Cardiac muscle cell (in vitro differentiated cells and primary cell): ENCODE results near the gene HINFP. TPM values are rescaled to one million over a fixed set of nuclear protein-coding genes. Genes with fewer than 3 reads are reported as not detected.

ENCODE experiments used
- DNase-seq, 2 donors: peaks; one replicate each; pipeline versions ENCODE4 v3.0.0 to v3.0.0-alpha.2; 2010 to 2017; ENCODE audit warnings: low read depth in 1 of 2, low spot score in 1 of 2
- H3K27ac ChIP-seq: fragments of 200-600 bp; sonication (generic); 2 replicates; pipeline ENCODE4 v1.5.1; 2016
- H3K27me3 ChIP-seq: fragments of 200-600 bp; sonication (generic); 2 replicates; pipeline ENCODE4 v1.6.0; 2016; ENCODE audit warnings: control low read depth
- H3K36me3 ChIP-seq: fragments of 200-600 bp; sonication (generic); 2 replicates; pipeline ENCODE4 v1.5.1; 2016; ENCODE audit warnings: control low read depth
- H3K4me1 ChIP-seq: fragments of 200-600 bp; sonication (generic); 2 replicates; pipeline ENCODE4 v1.8.1; 2017; ENCODE audit warnings: low read depth, mild to moderate bottlenecking, mixed run types
- H3K4me3 ChIP-seq: fragments of 200-600 bp; sonication (generic); 2 replicates; pipeline ENCODE4 v1.5.1; 2016; ENCODE audit warnings: mild to moderate bottlenecking
- H3K9me3 ChIP-seq: fragments of 200-600 bp; sonication (generic); 2 replicates; pipeline ENCODE4 v1.5.1; 2017; ENCODE audit warnings: low read depth, mild to moderate bottlenecking, control low read depth
- polyA plus RNA-seq: library from polyadenylated mRNA; unstranded; fragments of >200 nt; fragmentation: Nextera tagmentation; extraction: Ambion mirVana; gene quantifications from 2 replicates; pipeline ENCODE4 v1.2.1, GENCODE V29; 2016
- total RNA-seq: library from RNA; depleted of rRNA; stranded (reverse); fragments of >200 nt; gene quantifications from 2 replicates; pipeline ENCODE4 v1.2.3, GENCODE V29; 2016
- TF ChIP-seq, protein P1 (sequence below): IDR thresholded peaks from 2 replicates; pipeline ENCODE4 v1.5.1; 2012; ENCODE audit warnings: low read depth, mild to moderate bottlenecking, low read length

The HINFP gene
- total and polyA plus RNA-seq, 2 experiments from 2014 or later: 28.2 to 33.2 TPM

DNA sequence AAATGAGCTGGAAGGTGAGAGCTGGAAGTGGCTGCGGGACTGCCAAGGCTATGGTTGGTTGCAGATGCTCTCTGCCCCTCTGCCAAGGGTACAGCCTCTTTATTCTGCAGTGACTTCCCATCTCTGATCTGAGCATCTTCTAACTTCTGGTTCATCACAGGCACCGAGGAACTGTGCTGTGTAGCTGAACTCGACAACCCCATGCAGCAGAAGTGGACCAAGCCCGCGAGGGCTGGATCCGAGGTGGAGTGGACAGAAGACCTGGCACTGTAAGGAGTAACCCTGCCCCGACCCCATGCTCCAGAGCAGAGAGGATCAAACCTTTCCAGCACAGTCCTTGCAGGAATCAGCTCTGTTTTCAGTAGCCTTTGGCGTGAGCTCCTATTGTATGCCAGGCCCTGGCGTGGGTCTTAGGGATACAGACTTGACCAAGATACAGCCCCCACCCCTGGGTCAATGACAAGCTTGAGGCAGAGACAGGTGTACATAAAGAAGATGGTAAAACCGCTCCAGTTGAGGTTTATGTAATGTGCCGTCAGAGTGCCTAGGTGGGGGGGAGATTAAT, 9.9 kb upstream of the HINFP start:
- H3K4me1 ChIP-seq: peaks cover 2% of the 10 kb centered on the region
- no peak for DNase-seq
- H3K4me3 ChIP-seq: no peak overlapping the region
- no peak overlapping the region for H3K27ac ChIP-seq
- H3K9me3 ChIP-seq: no peaks in the 10 kb centered on the region
- H3K27me3 ChIP-seq: no peaks in the 10 kb centered on the region
- H3K36me3 ChIP-seq: peaks cover 3% of the 10 kb centered on the region
- TF ChIP-seq, protein P1, sequence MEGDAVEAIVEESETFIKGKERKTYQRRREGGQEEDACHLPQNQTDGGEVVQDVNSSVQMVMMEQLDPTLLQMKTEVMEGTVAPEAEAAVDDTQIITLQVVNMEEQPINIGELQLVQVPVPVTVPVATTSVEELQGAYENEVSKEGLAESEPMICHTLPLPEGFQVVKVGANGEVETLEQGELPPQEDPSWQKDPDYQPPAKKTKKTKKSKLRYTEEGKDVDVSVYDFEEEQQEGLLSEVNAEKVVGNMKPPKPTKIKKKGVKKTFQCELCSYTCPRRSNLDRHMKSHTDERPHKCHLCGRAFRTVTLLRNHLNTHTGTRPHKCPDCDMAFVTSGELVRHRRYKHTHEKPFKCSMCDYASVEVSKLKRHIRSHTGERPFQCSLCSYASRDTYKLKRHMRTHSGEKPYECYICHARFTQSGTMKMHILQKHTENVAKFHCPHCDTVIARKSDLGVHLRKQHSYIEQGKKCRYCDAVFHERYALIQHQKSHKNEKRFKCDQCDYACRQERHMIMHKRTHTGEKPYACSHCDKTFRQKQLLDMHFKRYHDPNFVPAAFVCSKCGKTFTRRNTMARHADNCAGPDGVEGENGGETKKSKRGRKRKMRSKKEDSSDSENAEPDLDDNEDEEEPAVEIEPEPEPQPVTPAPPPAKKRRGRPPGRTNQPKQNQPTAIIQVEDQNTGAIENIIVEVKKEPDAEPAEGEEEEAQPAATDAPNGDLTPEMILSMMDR: no peak

DNA sequence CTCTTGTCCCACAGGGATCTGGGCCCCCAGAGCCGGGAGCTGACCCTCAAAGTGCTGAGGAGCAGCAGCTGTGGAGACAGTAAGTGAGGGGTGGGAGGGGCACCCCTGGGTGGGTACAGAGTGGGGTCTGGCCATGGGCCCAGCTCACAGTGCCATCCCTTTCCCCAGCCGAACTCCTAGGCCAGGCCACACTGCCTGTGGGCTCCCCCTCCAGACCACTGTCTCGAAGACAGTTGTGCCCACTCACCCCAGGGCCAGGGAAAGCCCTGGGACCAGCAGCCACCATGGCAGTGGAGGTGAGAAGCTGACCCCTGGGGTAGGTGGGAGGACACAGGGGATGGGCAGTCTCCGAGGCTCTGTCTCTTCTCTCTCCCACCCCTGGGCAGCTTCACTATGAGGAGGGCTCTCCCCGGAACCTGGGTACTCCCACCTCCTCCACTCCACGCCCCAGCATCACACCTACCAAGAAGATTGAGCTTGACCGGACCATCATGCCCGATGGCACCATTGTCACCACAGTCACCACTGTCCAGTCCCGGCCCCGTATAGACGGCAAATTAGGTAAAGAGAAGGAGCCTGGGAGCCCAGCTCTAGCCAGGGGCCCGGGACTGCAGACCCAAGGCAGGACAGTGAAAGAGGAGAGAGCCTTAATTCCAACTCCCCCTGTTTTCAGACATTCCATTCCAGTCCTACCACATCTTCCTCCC, 8.9 kb upstream of the HINFP start:
- H3K4me1 ChIP-seq: no peaks in the 10 kb centered on the region
- H3K27ac ChIP-seq: no peak overlapping the region
- no peaks in the 10 kb centered on the region for H3K27me3 ChIP-seq
- H3K36me3 ChIP-seq: peaks cover 3% of the 10 kb centered on the region
- H3K4me3 ChIP-seq: no peak overlapping the region
- TF ChIP-seq, protein P1: no peak
- H3K9me3 ChIP-seq: no peaks in the 10 kb centered on the region
- DNase-seq: no peak

DNA sequence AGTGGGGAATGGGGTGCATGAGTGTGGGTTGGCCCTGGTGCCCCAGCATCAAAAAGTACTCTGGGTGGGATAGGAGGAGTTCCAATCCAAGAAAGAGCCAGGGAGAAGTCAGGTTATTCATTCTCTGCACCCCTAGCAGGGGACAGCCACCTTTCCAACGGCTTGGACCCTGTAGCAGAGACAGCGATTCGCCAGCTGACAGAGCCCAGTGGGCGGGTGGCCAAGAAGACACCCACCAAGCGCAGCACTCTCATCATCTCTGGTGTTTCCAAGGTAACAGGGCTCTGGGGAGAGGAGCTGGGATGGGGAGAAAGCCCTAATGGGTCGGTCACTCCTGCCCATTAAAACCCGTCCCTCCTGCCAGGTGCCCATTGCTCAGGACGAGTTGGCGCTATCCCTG, 7.7 kb upstream of the HINFP start:
- Histone ChIP-seq H3K9me3 (no peaks in the 10 kb centered on the region), H3K4me1 (no peaks in the 10 kb centered on the region), H3K4me3 (no peak overlapping the region), H3K36me3 (peaks cover 3% of the 10 kb centered on the region), H3K27ac (no peak overlapping the region), H3K27me3 (no peaks in the 10 kb centered on the region)
- DNase-seq: no peak
- TF ChIP-seq, protein P1: no peak

DNA sequence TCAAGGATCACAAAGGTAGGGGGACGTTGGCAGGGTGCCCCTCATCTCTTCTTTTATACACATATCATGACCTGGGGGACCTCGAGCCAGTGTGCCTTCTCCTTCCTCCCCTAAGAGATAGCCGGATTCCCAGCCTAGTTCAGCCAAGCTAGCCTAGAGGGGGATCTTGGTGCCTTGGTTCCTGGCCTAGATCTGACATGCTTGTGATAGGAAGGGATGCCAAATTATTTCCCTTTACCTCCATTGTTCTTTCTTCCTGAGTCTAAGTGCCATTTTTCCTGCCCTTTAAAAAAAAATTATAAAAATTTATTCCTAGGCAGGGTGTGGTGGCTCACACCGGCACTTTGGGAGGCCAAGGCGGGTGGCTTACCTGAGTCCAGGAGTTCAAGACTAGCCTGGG, 7.0 kb upstream of the HINFP start:
- DNase-seq: no peak
- Histone ChIP-seq H3K27me3 (no peaks in the 10 kb centered on the region), H3K9me3 (no peaks in the 10 kb centered on the region), H3K4me1 (no peaks in the 10 kb centered on the region), H3K4me3 (no peak overlapping the region), H3K27ac (no peak overlapping the region), H3K36me3 (peaks cover 3% of the 10 kb centered on the region)
- TF ChIP-seq, protein P1: no peak

DNA sequence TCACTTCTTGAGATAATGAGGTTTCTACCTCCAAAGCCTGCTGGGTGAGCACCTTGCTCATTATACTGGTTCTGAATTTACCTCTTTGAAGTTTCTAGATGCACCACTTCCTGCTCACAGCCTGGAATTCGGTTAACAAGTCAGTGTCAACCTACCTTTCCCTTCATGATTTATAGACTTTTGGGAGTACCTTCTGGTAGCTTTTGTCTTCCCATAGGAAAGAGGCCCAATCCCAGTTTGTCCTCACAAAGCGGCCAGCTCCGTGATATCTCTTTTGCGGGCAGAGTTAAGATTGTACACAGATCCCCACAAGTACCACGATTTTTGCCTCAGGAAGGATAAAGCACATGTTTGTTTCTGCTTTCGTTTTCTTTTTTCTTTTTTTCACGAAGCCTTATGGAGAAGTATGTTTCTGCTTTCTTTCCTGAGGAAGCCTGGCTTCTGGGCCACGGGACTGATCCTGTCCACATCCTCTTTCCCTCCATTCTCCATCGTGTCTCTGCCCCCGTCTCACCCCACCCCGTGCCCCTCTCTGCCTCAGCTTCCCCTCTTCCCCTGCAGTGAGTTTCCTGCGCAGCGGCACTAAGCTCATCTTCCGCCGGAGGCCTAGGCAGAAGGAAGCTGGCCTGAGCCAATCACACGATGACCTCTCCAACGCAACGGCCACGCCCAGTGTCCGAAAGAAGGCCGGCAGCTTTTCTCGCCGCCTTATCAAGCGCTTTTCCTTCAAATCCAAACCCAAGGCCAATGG, 5.7 kb upstream of the HINFP start:
- TF ChIP-seq, protein P1: no peak
- H3K9me3 ChIP-seq: no peaks in the 10 kb centered on the region
- peaks cover 3% of the 10 kb centered on the region for H3K36me3 ChIP-seq
- H3K27ac ChIP-seq: no peak overlapping the region
- peaks cover 4% of the 10 kb centered on the region for H3K4me1 ChIP-seq
- H3K4me3 ChIP-seq: no peak overlapping the region
- no peak for DNase-seq
- H3K27me3 ChIP-seq: no peaks in the 10 kb centered on the region
